Adrenal gland (tissue), 12 donors: ENCODE data around the gene TBXAS1. TPM values are rescaled to one million over a fixed set of nuclear protein-coding genes. Genes with fewer than 3 reads are reported as not detected.

Experiments
- DNase-seq, 7 donors: peaks; one replicate each; pipeline ENCODE4 v3.0.0-alpha.2; 2019 to 2020
- H3K27ac ChIP-seq, 5 donors: fragments of 200-600 bp; sonication (generic) in 4 of 5; 1 replicate in 3 of 5; 2 replicates in 2 of 5; pipeline versions ENCODE4 v1.5.1 to v1.8.0; 2016 to 2020; ENCODE audit warnings: mild to moderate bottlenecking in 1 of 5
- H3K27me3 ChIP-seq: fragments of 200-600 bp; 2 replicates; pipeline ENCODE4 v1.8.0; 2021
- H3K36me3 ChIP-seq, 2 donors: fragments of 200-600 bp; replicated peaks in 1 of 2; 1 replicate in 1 of 2; 2 replicates in 1 of 2; pipeline versions ENCODE4 v1.5.1 to v1.8.0; 2018 to 2022
- H3K4me1 ChIP-seq, 2 donors: fragments of 200-600 bp; replicated peaks in 1 of 2; 1 replicate in 1 of 2; 2 replicates in 1 of 2; pipeline versions ENCODE4 v1.5.1 to v1.8.0; 2018 to 2021
- H3K4me3 ChIP-seq, 4 donors: fragments of 200-600 bp; sonication (generic) in 3 of 4; one replicate each; pipeline ENCODE4 v1.5.1; 2016 to 2018
- H3K9me3 ChIP-seq, 3 donors: fragments of 200-600 bp; sonication (generic) in 1 of 3; replicated peaks in 1 of 3; 1 replicate in 2 of 3; 2 replicates in 1 of 3; pipeline versions ENCODE4 v1.5.1 to v1.8.0; 2016 to 2021
- CTCF ChIP-seq, 6 experiments: fragments of 450-650 bp in 4 of 6; fragments of 200-600 bp in 2 of 6; sonication (generic) in 1 of 6; IDR thresholded peaks; 1 replicate in 5 of 6; 2 replicates in 1 of 6; pipeline versions ENCODE4 v1.5.1 to v1.8.0; 2016 to 2021; ENCODE audit warnings: antibody characterized with exemption in 6 of 6, mild to moderate bottlenecking in 2 of 6, moderate library complexity in 1 of 6
- POLR2A ChIP-seq, 2 donors: fragments of 450-650 bp; IDR thresholded peaks; one replicate each; pipeline ENCODE4 v1.6.1; 2017; ENCODE audit warnings: antibody characterized with exemption in 2 of 2, mild to moderate bottlenecking in 2 of 2, moderate library complexity in 1 of 2
- WGBS, 4 donors: extraction: QIAGEN DNeasy Blood & Tissue Kit in 2 of 4; methylation state at CpG; one replicate each; pipeline versions ENCODE4 v1.1.5 to v1.1.7; 2013 to 2017; 5-methylcytosine and 5-hydroxymethylcytosine counted together
- intact Hi-C, 2 donors: fragments of 100-400 bp; cut with DNase I; formaldehyde crosslinking; loops; one replicate each; pipeline versions ENCODE4 v1.14.1 to v1.15.0; 2022 to 2023
- polyA plus RNA-seq, 3 donors: library from polyadenylated mRNA; stranded (reverse); fragments of 200-250 nt in 2 of 3; fragments of 350-450 nt in 1 of 3; fragmentation: Illumina TruSeq in 1 of 3; extraction: RNeasy Lipid Tissue Mini Kit (QIAGEN cat#74804) in 1 of 3; gene quantifications; one replicate each; pipeline ENCODE4 v1.2.3, GENCODE V29; 2013 to 2014
- total RNA-seq, 9 donors: library from RNA; depleted of rRNA in 4 of 9; stranded (reverse); fragments of >200 nt in 4 of 9; fragments of 120-200 nt in 1 of 9; fragmentation: NEBNext Ultra II Directional in 1 of 9; extraction: Animal tissue kit (Norgen Biotek cat#: 25700) in 1 of 9; gene quantifications; one replicate each; pipeline versions ENCODE4 v1.1.0 to v1.2.4, GENCODE V29; 2013 to 2023
- donor health status: healthy with polysubstance abuse.
- donor health status: Bipolar disorder and iron deficiency.
- donor health status: DM: yes; HTN: yes; CAD: no.
- donor health status: DM: no; HTN: no; CAD: no.
- donor health status: DM: no; HTN: no; CAD: no.
- donor health status: DM: yes; HTN: yes; CAD: no.

The TBXAS1 gene
- total and polyA plus RNA-seq, 12 donors = 9.0 to 87.0 (median 27.3) TPM

- Histone ChIP-seq H3K27me3 (no peaks in the 10 kb centered on the region), H3K27ac (no peak overlapping the region), H3K4me1 (no peaks in the 10 kb centered on the region), H3K9me3 (no peaks in the 10 kb centered on the region), H3K36me3 (no peaks in the 10 kb centered on the region), H3K4me3 (no peak overlapping the region)
- 86 to 93% (median 88%) methylated on average over 6 of the region's 6 CpGs for WGBS, 4 donors
- DNase-seq = no peak
- intact Hi-C loops = no loop called here
- TF ChIP-seq POLR2A (IDR thresholded peaks at IDR 0.05) = no peak
- no peak for TF ChIP-seq CTCF (IDR thresholded peaks at IDR 0.05)
These were observed 131.1 kb downstream of the TBXAS1 start for GRCh38 chr7:139960157-139960556.

GRCh38 chr7:139965942-139966628 is 137.0 kb downstream of the TBXAS1 start:
- Histone ChIP-seq H3K4me3 (no peak overlapping the region), H3K36me3 (no peaks in the 10 kb centered on the region), H3K9me3 (no peaks in the 10 kb centered on the region), H3K4me1 (no peaks in the 10 kb centered on the region), H3K27me3 (no peaks in the 10 kb centered on the region), H3K27ac (no peak overlapping the region)
- intact Hi-C loops = no loop called here
- TF ChIP-seq POLR2A (IDR thresholded peaks at IDR 0.05) (no peak), CTCF (IDR thresholded peaks at IDR 0.05) (no peak)
- DNase-seq = no peak
- WGBS, 4 donors = 83 to 98% (median 89%) methylated on average over 4 of the region's 4 CpGs

GRCh38 chr7:139966949-139967348 is 137.9 kb downstream of the TBXAS1 start:
- intact Hi-C loops = no loop called here
- Histone ChIP-seq H3K4me3 (no peak overlapping the region), H3K36me3 (no peaks in the 10 kb centered on the region), H3K27ac (no peak overlapping the region), H3K9me3 (no peaks in the 10 kb centered on the region), H3K27me3 (no peaks in the 10 kb centered on the region), H3K4me1 (no peaks in the 10 kb centered on the region)
- TF ChIP-seq CTCF (IDR thresholded peaks at IDR 0.05) (no peak), POLR2A (IDR thresholded peaks at IDR 0.05) (no peak)
- DNase-seq = no peak
- 79 to 93% (median 91%) methylated on average over 2 to 5 of the region's 5 CpGs for WGBS, 4 donors

GRCh38 chr7:139968931-139969330 is 139.9 kb downstream of the TBXAS1 start:
- no peaks in the 10 kb centered on the region for H3K36me3 ChIP-seq
- no peak for DNase-seq
- H3K9me3 ChIP-seq = no peaks in the 10 kb centered on the region
- no peaks in the 10 kb centered on the region for H3K27me3 ChIP-seq
- TF ChIP-seq POLR2A (IDR thresholded peaks at IDR 0.05) (no peak), CTCF (IDR thresholded peaks at IDR 0.05) (no peak)
- no peak overlapping the region for H3K27ac ChIP-seq
- H3K4me3 ChIP-seq = no peak overlapping the region
- H3K4me1 ChIP-seq = no peaks in the 10 kb centered on the region
- intact Hi-C loops = no loop called here
